ENCODE measurements around the gene RHNO1.

- TF ChIP-seq ZFX (IDR thresholded peaks at IDR 0.05; ENCODE audit: borderline replicate concordance) (no peak), CTCF (IDR thresholded peaks at IDR 0.05) (no peak)
Observed at GRCh38 chr12:2902272-2902880, 25.4 kb downstream of the RHNO1 start.
